HCT116 (cell line): ENCODE data around the gene ADGRG7. TPM values are rescaled to one million over a fixed set of nuclear protein-coding genes. Genes with fewer than 3 reads are reported as not detected.

Experiments
- ATAC-seq: fragments of 200-7000 bp; cut with Tn5 transposase; 2 replicates; pipeline ENCODE4 v1.9.1; 2020; ENCODE audit warnings: mild to moderate bottlenecking, moderate library complexity
- BruUV-seq: library from RNA; stranded (reverse); fragments of 400-500 nt; replicated peaks from 2 replicates; lab custom pipeline; 2021; lab: Mats Ljungman, UMichigan
- CTCF ChIA-PET: fragments of 300-600 bp; sonication (Branson Sonifier 250); formaldehyde crosslinking; loops from one replicate; lab custom pipeline; 2021; ENCODE audit warnings: antibody characterized with exemption; lab: Charles Lee
- POLR2A ChIA-PET: fragments of 300-600, 350-600 bp; sonication (Branson Sonifier 250); formaldehyde crosslinking; loops from one replicate; lab custom pipeline; 2021; ENCODE audit warnings: antibody characterized with exemption; lab: Charles Lee
- RAD21 ChIA-PET, 2 experiments: fragments of 300-600 bp; sonication (Branson Sonifier 250); formaldehyde crosslinking; loops; one replicate each; lab custom pipeline; 2023; ENCODE audit warnings: low total read pairs in 2 of 2; ENCODE audit not compliant: uncharacterized antibody in 2 of 2, unreplicated experiment in 2 of 2, low non-redundant PET in 1 of 2; lab: Charles Lee
- DNase-seq: peaks from one replicate; pipeline ENCODE4 v3.0.0-alpha.2; 2010; ENCODE audit warnings: low read depth, low spot score
- H2AFZ ChIP-seq: fragments of 200-600 bp; shearing (Covaris generic), sonication (generic); 2 replicates; pipeline ENCODE4 v1.6.1; 2017; ENCODE audit warnings: low read depth, mixed run types, mixed read lengths, antibody characterized with exemption, low read length; ENCODE audit not compliant: poor library complexity, severe bottlenecking
- H3K27ac ChIP-seq: 2 replicates; pipeline ENCODE4 v1.5.1; 2012; ENCODE audit warnings: low read depth, low read length
- H3K27me3 ChIP-seq: fragments of 200-600 bp; sonication (generic); 2 replicates; pipeline ENCODE4 v1.6.1; 2016; ENCODE audit warnings: mixed run types, low read length, mixed read lengths; ENCODE audit not compliant: insufficient read depth
- H3K36me3 ChIP-seq, 2 experiments: fragments of 200-500 bp in 1 of 2; fragments of 200-600 bp in 1 of 2; sonication (Bioruptor generic) in 1 of 2; sonication (generic) in 1 of 2; 2 replicates each; pipeline versions ENCODE4 v1.5.1 to v1.6.1; 2014 to 2016; ENCODE audit warnings: low read length in 2 of 2, inconsistent platforms in 1 of 2, mixed read lengths in 1 of 2, mixed run types in 1 of 2; ENCODE audit not compliant: insufficient read depth in 2 of 2, control insufficient read depth in 1 of 2
- H3K4me1 ChIP-seq, 2 experiments: fragments of 200-600 bp in 1 of 2; sonication (generic) in 1 of 2; 2 replicates each; pipeline versions ENCODE4 v1.5.1 to v1.6.1; 2012 to 2017; ENCODE audit warnings: low read length in 2 of 2, inconsistent platforms in 1 of 2, mild to moderate bottlenecking in 1 of 2, mixed read lengths in 1 of 2, mixed run types in 1 of 2, moderate library complexity in 1 of 2; ENCODE audit not compliant: insufficient read depth in 2 of 2, control insufficient read depth in 1 of 2
- H3K4me2 ChIP-seq: fragments of 200-600 bp; sonication (generic); 2 replicates; pipeline ENCODE4 v1.6.1; 2017; ENCODE audit warnings: mixed run types, low read length, mixed read lengths
- H3K4me3 ChIP-seq, 2 experiments: fragments of 200-600 bp in 1 of 2; sonication (generic) in 1 of 2; replicated peaks in 1 of 2; 2 replicates each; pipeline ENCODE4 v1.5.1; 2011 to 2016; ENCODE audit warnings: low read length in 2 of 2, control low read depth in 1 of 2, low read depth in 1 of 2, mild to moderate bottlenecking in 1 of 2, mixed read lengths in 1 of 2, mixed run types in 1 of 2
- H3K79me2 ChIP-seq: fragments of 200-600 bp; sonication (generic); 2 replicates; pipeline ENCODE4 v1.6.1; 2017; ENCODE audit warnings: mild to moderate bottlenecking, mixed run types, low read length, moderate library complexity, mixed read lengths; ENCODE audit not compliant: insufficient read depth
- H3K9ac ChIP-seq: fragments of 200-600 bp; sonication (generic); 2 replicates; pipeline ENCODE4 v1.6.1; 2016; ENCODE audit warnings: low read length, mixed read lengths
- H3K9me2 ChIP-seq: fragments of 200-600 bp; sonication (generic), shearing (Covaris generic); 2 replicates; pipeline ENCODE4 v1.6.1; 2017; ENCODE audit warnings: mixed run types, mild to moderate bottlenecking, moderate library complexity; ENCODE audit not compliant: insufficient read depth
- H3K9me3 ChIP-seq, 2 experiments: fragments of 200-500 bp in 1 of 2; fragments of 200-600 bp in 1 of 2; sonication (Bioruptor generic) in 1 of 2; sonication (generic) in 1 of 2; 2 replicates each; pipeline ENCODE4 v1.6.1; 2014 to 2017; ENCODE audit warnings: low read length in 2 of 2, mixed read lengths in 2 of 2, inconsistent platforms in 1 of 2, low read depth in 1 of 2, mild to moderate bottlenecking in 1 of 2, mixed run types in 1 of 2, moderate library complexity in 1 of 2; ENCODE audit not compliant: control insufficient read depth in 1 of 2, insufficient read depth in 1 of 2
- H4K20me1 ChIP-seq: fragments of 200-600 bp; sonication (generic), shearing (Covaris generic); 2 replicates; pipeline ENCODE4 v1.6.1; 2017; ENCODE audit warnings: mixed run types, mild to moderate bottlenecking, moderate library complexity; ENCODE audit not compliant: insufficient read depth
- POLR2A ChIP-seq: IDR thresholded peaks from 2 replicates; pipeline ENCODE4 v1.7.0; 2011; ENCODE audit warnings: borderline replicate concordance; ENCODE audit not compliant: insufficient read depth, insufficient read length; ENCODE audit errors: extremely low read depth
- RAD21 ChIP-seq: IDR thresholded peaks from 2 replicates; pipeline ENCODE4 v1.6.1; 2012; ENCODE audit warnings: low read depth, mild to moderate bottlenecking
- SRF ChIP-seq: IDR thresholded peaks from 2 replicates; pipeline ENCODE4 v1.6.1; 2012; ENCODE audit warnings: low read depth
- intact Hi-C: fragments of 100-400 bp; cut with micrococcal nuclease; formaldehyde crosslinking; loops from 2 replicates; pipeline ENCODE4 v1.10.0; 2022
- total RNA-seq: library from RNA; stranded (reverse); gene quantifications from one replicate; pipeline ENCODE4 v1.2.1, GENCODE V29; 2021; ENCODE audit not compliant: unreplicated experiment
- TF ChIP-seq, protein P1 (sequence below): IDR thresholded peaks from 2 replicates; pipeline ENCODE4 v1.6.1; 2012

The ADGRG7 gene
- total RNA-seq, 1 experiment from 2014 or later, result not detected

- DNase-seq (no peak), ATAC-seq (no peak)
- Histone ChIP-seq H4K20me1 (no peaks in the 10 kb centered on the region), H3K9me3 (no peaks in the 10 kb centered on the region), H3K4me3 (no peak overlapping the region), H3K9ac (no peak overlapping the region), H3K4me2 (no peak overlapping the region), H3K27ac (no peak overlapping the region), H3K79me2 (no peaks in the 10 kb centered on the region), H3K27me3 (no peaks in the 10 kb centered on the region), H3K36me3 (no peaks in the 10 kb centered on the region), H3K9me2 (no peaks in the 10 kb centered on the region), H2AFZ (no peak overlapping the region), H3K4me1 (peaks cover 3 to 19% of the 10 kb centered on the region in 2 experiments; a peak in 3 of 4 replicates)
- POLR2A ChIA-PET, result no interaction called here
- BruUV-seq, result no TSS peak
- intact Hi-C loops, result loop anchor here (10.0 kb wide), 2 partner anchors 588 to 768 kb away; no protein-coding TSS in a partner anchor
- RAD21 ChIA-PET, result no interaction called here
- CTCF ChIA-PET, result no interaction called here
- TF ChIP-seq SRF (no peak), RAD21 (peak; percentile 2; the same call in 1 of the 2 replicates)
Observed at GRCh38 chr3:100606894-100607512, 2.4 kb upstream of the ADGRG7 start.

DNA sequence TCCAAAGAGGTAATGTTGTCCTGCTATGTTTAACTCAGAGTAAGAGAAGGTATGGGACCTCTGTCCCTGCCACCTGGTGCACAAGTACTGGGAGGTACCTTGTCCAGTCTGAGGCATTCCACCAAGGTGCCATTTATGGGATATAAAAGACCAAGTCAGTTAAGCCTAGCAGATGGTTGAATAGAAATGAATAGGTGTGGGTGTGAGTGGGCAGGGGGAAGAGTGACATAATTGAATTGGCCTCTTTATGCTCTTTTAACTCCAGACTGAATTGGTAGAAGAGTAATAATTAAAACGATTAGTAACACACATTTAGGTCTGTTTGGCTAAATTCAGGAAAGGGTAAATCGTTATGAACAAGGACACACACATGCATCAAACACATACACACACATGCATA lies 562 bp downstream of the ADGRG7 start:
- no peak for DNase-seq
- no peak overlapping the region for H3K4me2 ChIP-seq
- no peak overlapping the region for H2AFZ ChIP-seq
- no TSS peak for BruUV-seq
- H3K4me1 ChIP-seq, result no peaks in the 10 kb centered on the region
- H3K4me3 ChIP-seq, result no peak overlapping the region
- no peaks in the 10 kb centered on the region for H3K36me3 ChIP-seq
- H3K27me3 ChIP-seq, result no peaks in the 10 kb centered on the region
- no peaks in the 10 kb centered on the region for H4K20me1 ChIP-seq
- no peak overlapping the region for H3K27ac ChIP-seq
- intact Hi-C loops, result loop anchor here (10.0 kb wide), 2 partner anchors 585 to 765 kb away; no protein-coding TSS in a partner anchor
- TF ChIP-seq SRF (no peak), POLR2A (no peak)
- TF ChIP-seq, protein P1, sequence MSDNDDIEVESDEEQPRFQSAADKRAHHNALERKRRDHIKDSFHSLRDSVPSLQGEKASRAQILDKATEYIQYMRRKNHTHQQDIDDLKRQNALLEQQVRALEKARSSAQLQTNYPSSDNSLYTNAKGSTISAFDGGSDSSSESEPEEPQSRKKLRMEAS, result no peak
- TF ChIP-seq, all 23 proteins: peak for 0
- H3K79me2 ChIP-seq, result no peaks in the 10 kb centered on the region
- ATAC-seq, result no peak
- H3K9me2 ChIP-seq, result no peaks in the 10 kb centered on the region
- ChIA-PET CTCF (no interaction called here), POLR2A (no interaction called here), RAD21 (no interaction called here)
- no peaks in the 10 kb centered on the region for H3K9me3 ChIP-seq
- no peak overlapping the region for H3K9ac ChIP-seq
